CD4-positive, alpha-beta T cell (primary cell): ENCODE measurements around the gene HNRNPD. TPM values are rescaled to one million over a fixed set of nuclear protein-coding genes. Genes with fewer than 3 reads are reported as not detected.
"Not testable (repeated sequence)": the region's sequence is repeated elsewhere in the genome, so short reads cannot be mapped to it uniquely, and the experiment has no call there.

Experiments used
- ATAC-seq: fragments of 200-7000 bp; cut with Tn5 transposase; one replicate; pipeline ENCODE4 v1.10.0; 2022; ENCODE audit warnings: mild to moderate bottlenecking; ENCODE audit not compliant: poor library complexity
- CTCF ChIA-PET: fragments of 350-600 bp; sonication (Branson Sonifier 250); formaldehyde crosslinking; loops from one replicate; lab custom pipeline; 2021; ENCODE audit warnings: antibody characterized with exemption, inconsistent platforms; lab: Charles Lee
- POLR2A ChIA-PET: fragments of 350-600 bp; sonication (Branson Sonifier 250); formaldehyde crosslinking; loops from one replicate; lab custom pipeline; 2021; ENCODE audit warnings: antibody characterized with exemption, inconsistent platforms; lab: Charles Lee
- DNase-seq, 14 experiments: peaks; one replicate each; pipeline ENCODE4 v3.0.0-alpha.2; 2013 to 2020; ENCODE audit warnings: mixed read lengths in 2 of 14
- H3K27ac ChIP-seq, 2 donors: one replicate each; pipeline versions ENCODE4 v1.5.1 to v1.7.0; 2013; ENCODE audit warnings: low read length in 2 of 2, low read depth in 1 of 2, mild to moderate bottlenecking in 1 of 2
- H3K27me3 ChIP-seq, 2 experiments: 1 replicate in 1 of 2; 2 replicates in 1 of 2; pipeline versions ENCODE4 v1.6.1 to v1.7.0; 2013; ENCODE audit warnings: low read length in 2 of 2, control low read depth in 1 of 2, mild to moderate bottlenecking in 1 of 2, moderate library complexity in 1 of 2; ENCODE audit not compliant: insufficient read depth in 2 of 2, control insufficient read depth in 1 of 2
- H3K36me3 ChIP-seq: one replicate; pipeline ENCODE4 v1.6.1; 2013; ENCODE audit warnings: low read length, control low read depth; ENCODE audit not compliant: insufficient read depth
- H3K4me1 ChIP-seq: one replicate; pipeline ENCODE4 v1.6.1; 2013; ENCODE audit warnings: low read length, control low read depth; ENCODE audit not compliant: insufficient read depth
- H3K4me3 ChIP-seq: one replicate; pipeline ENCODE4 v1.5.1; 2013; ENCODE audit warnings: mild to moderate bottlenecking, low read length, moderate library complexity
- H3K9me3 ChIP-seq, 2 experiments: 1 replicate in 1 of 2; 2 replicates in 1 of 2; pipeline versions ENCODE4 v1.6.1 to v1.7.0; 2013; ENCODE audit warnings: low read length in 2 of 2, mild to moderate bottlenecking in 2 of 2, control low read depth in 1 of 2, moderate library complexity in 1 of 2; ENCODE audit not compliant: control insufficient read depth in 1 of 2, insufficient read depth in 1 of 2
- H3K27ac Mint-ChIP-seq: one replicate; pipeline ENCODE4 v1.8.0; 2020; ENCODE audit warnings: mixed read lengths
- H3K27me3 Mint-ChIP-seq: one replicate; pipeline ENCODE4 v1.8.0; 2021; ENCODE audit warnings: mixed read lengths
- H3K36me3 Mint-ChIP-seq: one replicate; pipeline ENCODE4 v1.8.0; 2021; ENCODE audit warnings: low read depth, mixed read lengths
- H3K4me1 Mint-ChIP-seq: one replicate; pipeline ENCODE4 v1.8.0; 2021; ENCODE audit warnings: low read depth, mixed read lengths
- H3K4me3 Mint-ChIP-seq: one replicate; pipeline ENCODE4 v1.8.0; 2020; ENCODE audit warnings: mild to moderate bottlenecking, mixed read lengths
- H3K9me3 Mint-ChIP-seq: one replicate; pipeline ENCODE4 v1.8.0; 2020; ENCODE audit warnings: mixed read lengths
- intact Hi-C, 2 experiments: fragments of 100-400 bp; cut with DNase I in 1 of 2; cut with micrococcal nuclease in 1 of 2; formaldehyde crosslinking; loops; one replicate each; pipeline versions ENCODE4 v1.15.1 to v1.9.0; 2023 to 2025; cut with DNase I, micrococcal nuclease
- total RNA-seq, 174 experiments: library from RNA in 2 of 174; stranded (reverse) in 2 of 174; gene quantifications; one replicate each; pipeline ENCODE4 v1.2.3 and lab custom pipeline; 2021 to 2026
- TF ChIP-seq, protein P1 (sequence below): fragments of 200-600 bp; IDR thresholded peaks from one replicate; pipeline ENCODE4 v1.8.0; 2022; ENCODE audit warnings: antibody characterized with exemption, mild to moderate bottlenecking

The HNRNPD gene
- total RNA-seq, 2 experiments from 2014 or later: 235 to 244 TPM

DNA sequence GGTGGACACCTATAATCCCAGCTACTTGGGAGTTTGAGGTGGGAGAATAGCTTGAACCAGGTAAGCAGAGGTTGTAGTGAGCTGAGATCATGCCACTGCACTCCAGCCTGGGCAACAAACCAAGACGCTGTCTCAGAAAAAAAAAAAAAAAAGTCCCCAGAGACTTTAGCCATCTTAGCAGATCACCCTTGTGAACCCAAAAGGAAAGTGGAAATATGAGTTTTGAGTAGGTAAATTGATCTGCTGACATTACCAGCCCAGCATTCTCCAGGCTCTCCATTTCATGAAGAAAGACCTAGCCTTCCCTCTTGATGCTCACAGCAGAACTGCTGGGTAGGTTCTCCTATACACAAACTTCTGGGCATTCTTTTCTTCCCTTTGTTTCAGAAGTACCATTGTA is 24.5 kb upstream of the HNRNPD start:
- Mint-ChIP-seq H3K9me3 (no peaks in the 10 kb centered on the region), H3K4me1 (no peaks in the 10 kb centered on the region), H3K4me3 (no peak overlapping the region), H3K27me3 (peaks cover 7% of the 10 kb centered on the region), H3K27ac (no peak overlapping the region), H3K36me3 (no peaks in the 10 kb centered on the region)
- intact Hi-C loops: no loop called here
- H3K9me3 ChIP-seq: no peaks in the 10 kb centered on the region
- POLR2A ChIA-PET: no interaction called here
- DNase-seq (no peak), ATAC-seq (no peak)
- no peaks in the 10 kb centered on the region for H3K27me3 ChIP-seq
- no peak overlapping the region for H3K27ac ChIP-seq
- TF ChIP-seq, protein P1, sequence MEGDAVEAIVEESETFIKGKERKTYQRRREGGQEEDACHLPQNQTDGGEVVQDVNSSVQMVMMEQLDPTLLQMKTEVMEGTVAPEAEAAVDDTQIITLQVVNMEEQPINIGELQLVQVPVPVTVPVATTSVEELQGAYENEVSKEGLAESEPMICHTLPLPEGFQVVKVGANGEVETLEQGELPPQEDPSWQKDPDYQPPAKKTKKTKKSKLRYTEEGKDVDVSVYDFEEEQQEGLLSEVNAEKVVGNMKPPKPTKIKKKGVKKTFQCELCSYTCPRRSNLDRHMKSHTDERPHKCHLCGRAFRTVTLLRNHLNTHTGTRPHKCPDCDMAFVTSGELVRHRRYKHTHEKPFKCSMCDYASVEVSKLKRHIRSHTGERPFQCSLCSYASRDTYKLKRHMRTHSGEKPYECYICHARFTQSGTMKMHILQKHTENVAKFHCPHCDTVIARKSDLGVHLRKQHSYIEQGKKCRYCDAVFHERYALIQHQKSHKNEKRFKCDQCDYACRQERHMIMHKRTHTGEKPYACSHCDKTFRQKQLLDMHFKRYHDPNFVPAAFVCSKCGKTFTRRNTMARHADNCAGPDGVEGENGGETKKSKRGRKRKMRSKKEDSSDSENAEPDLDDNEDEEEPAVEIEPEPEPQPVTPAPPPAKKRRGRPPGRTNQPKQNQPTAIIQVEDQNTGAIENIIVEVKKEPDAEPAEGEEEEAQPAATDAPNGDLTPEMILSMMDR: no peak
- CTCF ChIA-PET: interaction anchor here (0.7 to 1.2 kb wide), 2 partner anchors 21 to 25 kb away, joined by 3 to 4 read pairs; no protein-coding TSS in a partner anchor
- no peaks in the 10 kb centered on the region for H3K4me1 ChIP-seq
- no peak overlapping the region for H3K4me3 ChIP-seq
- no peaks in the 10 kb centered on the region for H3K36me3 ChIP-seq

DNA sequence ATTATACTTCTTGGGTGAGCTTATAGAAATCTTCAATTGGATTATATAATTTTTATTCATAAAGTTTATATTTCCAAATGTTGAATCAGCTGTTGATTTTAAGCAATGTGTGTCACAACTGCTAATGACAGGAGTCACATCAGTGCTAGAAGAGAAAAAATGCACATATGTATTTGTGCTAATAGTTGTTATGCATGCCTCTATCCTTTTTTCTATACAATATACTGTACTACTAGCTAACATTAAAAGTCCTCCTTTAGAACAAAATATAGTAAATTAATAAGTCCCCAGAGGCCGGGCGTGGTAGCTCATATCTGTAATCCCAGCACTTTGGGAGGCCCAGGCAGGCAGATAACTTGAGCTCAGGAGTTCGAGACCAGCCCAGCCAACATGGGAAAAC is 23.7 kb upstream of the HNRNPD start:
- no peaks in the 10 kb centered on the region for H3K4me1 Mint-ChIP-seq
- ATAC-seq (no peak), DNase-seq (no peak)
- no peak overlapping the region for H3K4me3 Mint-ChIP-seq
- H3K27ac ChIP-seq: no peak overlapping the region
- no peaks in the 10 kb centered on the region for H3K27me3 ChIP-seq
- no peaks in the 10 kb centered on the region for H3K36me3 ChIP-seq
- ChIA-PET CTCF (interaction anchor here (0.7 to 1.2 kb wide), 4 partner anchors 12 to 34 kb away, joined by 3 read pairs; no protein-coding TSS in a partner anchor), POLR2A (interaction anchor here (0.8 kb wide), 1 partner anchor 32 kb away, joined by 4 read pairs; the partner anchor contains the start of gene HNRNPDL)
- no peak overlapping the region for H3K4me3 ChIP-seq
- peaks cover 7% of the 10 kb centered on the region for H3K27me3 Mint-ChIP-seq
- no peak overlapping the region for H3K27ac Mint-ChIP-seq
- H3K4me1 ChIP-seq: no peaks in the 10 kb centered on the region
- H3K9me3 Mint-ChIP-seq: no peaks in the 10 kb centered on the region
- H3K36me3 Mint-ChIP-seq: no peaks in the 10 kb centered on the region
- H3K9me3 ChIP-seq: no peaks in the 10 kb centered on the region
- TF ChIP-seq, protein P1: no peak
- intact Hi-C loops: no loop called here

DNA sequence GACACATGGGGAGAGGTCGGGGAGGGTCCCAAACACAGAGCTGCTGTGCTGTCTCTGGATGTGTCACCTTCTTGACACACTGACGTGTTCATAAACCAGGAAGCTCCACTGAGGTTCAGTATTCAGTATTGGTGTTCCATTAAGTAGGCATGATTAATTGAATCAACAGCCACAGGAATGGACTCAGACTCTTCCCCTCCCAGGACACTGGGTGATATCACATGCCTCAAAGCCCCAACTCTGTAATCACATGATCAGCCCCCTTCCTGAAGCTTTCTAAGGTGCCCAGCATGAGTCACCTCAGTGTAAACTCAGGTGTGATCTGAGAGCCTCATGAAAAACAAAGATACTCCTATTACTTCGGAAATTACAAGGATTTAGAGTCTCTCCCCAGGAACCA is 21.1 kb upstream of the HNRNPD start:
- no peak overlapping the region for H3K27ac ChIP-seq
- no peaks in the 10 kb centered on the region for H3K4me1 ChIP-seq
- Mint-ChIP-seq H3K4me3 (no peak overlapping the region), H3K4me1 (no peaks in the 10 kb centered on the region), H3K27me3 (no peaks in the 10 kb centered on the region), H3K9me3 (no peaks in the 10 kb centered on the region), H3K36me3 (no peaks in the 10 kb centered on the region), H3K27ac (no peak overlapping the region)
- DNase-seq (no peak), ATAC-seq (no peak)
- TF ChIP-seq, protein P1: no peak
- intact Hi-C loops: no loop called here
- H3K9me3 ChIP-seq: no peaks in the 10 kb centered on the region
- ChIA-PET POLR2A (interaction anchor here (1.6 kb wide), 1 partner anchor 21 kb away, joined by 3 read pairs; the partner anchor contains the start of gene HNRNPD), CTCF (no interaction called here)
- no peaks in the 10 kb centered on the region for H3K27me3 ChIP-seq
- no peak overlapping the region for H3K4me3 ChIP-seq
- H3K36me3 ChIP-seq: no peaks in the 10 kb centered on the region

DNA sequence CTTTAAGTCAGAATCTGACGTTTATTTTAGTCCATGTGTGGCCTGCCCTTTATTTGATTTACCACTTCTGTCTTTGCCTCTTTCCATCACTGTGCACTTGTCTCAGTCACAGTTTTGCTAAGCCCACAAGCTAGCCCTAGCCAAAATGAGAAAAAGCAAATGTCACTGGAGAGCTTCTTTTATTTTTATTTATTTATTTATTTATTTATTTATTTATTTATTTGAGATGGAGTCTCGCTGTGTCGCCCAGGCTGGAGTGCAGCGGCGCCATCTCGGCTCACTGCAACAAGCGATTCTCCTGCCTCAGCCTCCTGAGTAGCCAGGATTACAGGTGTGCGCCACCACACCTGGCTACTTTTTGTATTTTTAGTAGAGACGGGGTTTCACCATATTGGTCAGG is 16.3 kb upstream of the HNRNPD start:
- DNase-seq, intact Hi-C loops, H3K4me1 Mint-ChIP-seq, H3K36me3 ChIP-seq, ATAC-seq, H3K36me3 Mint-ChIP-seq, H3K27ac Mint-ChIP-seq, H3K4me1 ChIP-seq, H3K27ac ChIP-seq, H3K27me3 ChIP-seq, H3K4me3 ChIP-seq, H3K9me3 ChIP-seq, CTCF ChIA-PET, H3K9me3 Mint-ChIP-seq, H3K4me3 Mint-ChIP-seq, H3K27me3 Mint-ChIP-seq: not testable (repeated sequence)
- POLR2A ChIA-PET: interaction anchor here (0.6 to 1.1 kb wide), 2 partner anchors 16 to 18 kb away, joined by 3 read pairs; partner anchors contain the start of gene HNRNPD
